ENCODE measurements around the gene USP31. TPM values are rescaled to one million over a fixed set of nuclear protein-coding genes. Genes with fewer than 3 reads are reported as not detected.

Gene USP31
- total and polyA plus RNA-seq, 2 donors (not counting 1 experiment from before 2014, with no cell fraction given) = 1.6 to 6.7 TPM

GRCh38 chr16:23025692-23026307 is 123.5 kb downstream of the USP31 start:
- Histone ChIP-seq H3K36me3 (replicated peaks in 1 of 2; ENCODE audit: control extremely low read depth in 1 of 2, control insufficient read depth in 1 of 2, extremely low read depth in 1 of 2, insufficient read depth in 2 of 2, low read length in 1 of 2) (no peaks in the 10 kb centered on the region), H2AFZ (ENCODE audit: insufficient read depth, low read depth, low read length, poor library complexity, severe bottlenecking) (no peak overlapping the region), H3K27me3 (replicated peaks in 1 of 4; ENCODE audit: control extremely low read depth in 1 of 4, control insufficient read depth in 3 of 4, insufficient read depth in 4 of 4, low read length in 3 of 4) (peaks cover 0 to 9% (median 1%) of the 10 kb centered on the region in 4 experiments), H3K9ac (ENCODE audit: low read length) (no peak overlapping the region), H3K4me3 (ENCODE audit: control extremely low read depth in 1 of 5, extremely low read depth in 1 of 5, insufficient read depth in 1 of 5, low read depth in 2 of 5, low read length in 4 of 5) (no peak overlapping the region), H3K27ac (ENCODE audit: low read length in 2 of 2) (no peak overlapping the region), H3K9me3 (ENCODE audit: control extremely low read depth in 1 of 3, control insufficient read depth in 2 of 3, insufficient read depth in 1 of 3, low read length in 2 of 3) (no peaks in the 10 kb centered on the region), H3K4me1 (ENCODE audit: control insufficient read depth in 2 of 2, insufficient read depth in 2 of 2, low read length in 2 of 2) (no peaks in the 10 kb centered on the region), H4K20me1 (ENCODE audit: control insufficient read depth, insufficient read depth, low read length, poor library complexity, severe bottlenecking) (no peaks in the 10 kb centered on the region), H3K4me2 (replicated peaks; ENCODE audit: low read depth, low read length, poor library complexity, severe bottlenecking) (no peak overlapping the region), H3K79me2 (ENCODE audit: control insufficient read depth, insufficient read depth, low read length) (no peaks in the 10 kb centered on the region)
- Mint-ChIP-seq H3K4me1 (no peaks in the 10 kb centered on the region), H3K27ac (no peak overlapping the region), H3K9me3 (ENCODE audit: insufficient read depth) (no peaks in the 10 kb centered on the region), H3K27me3 (peaks cover 29% of the 10 kb centered on the region), H3K4me3 (no peak overlapping the region)
- ChIA-PET CTCF (interaction anchor here (1.0 to 1.5 kb wide), 2 partner anchors 10 to 12 kb away, joined by 3 read pairs; no protein-coding TSS in a partner anchor), POLR2A (no interaction called here)
- TF ChIP-seq CTCF (IDR thresholded peaks at IDR 0.05) = no peak
- 100% methylated on average over 1 of the region's 4 CpGs for WGBS (ENCODE audit: insufficient coverage)
- intact Hi-C loops (cut with micrococcal nuclease) = no loop called here
- no peak for DNase-seq
- ATAC-seq (ENCODE audit: low read depth) = no peak

GRCh38 chr16:23024044-23024443 is 125.2 kb downstream of the USP31 start:
- ATAC-seq (ENCODE audit: low read depth) (no peak), DNase-seq (no peak)
- Histone ChIP-seq H2AFZ (ENCODE audit: insufficient read depth, low read depth, low read length, poor library complexity, severe bottlenecking) (no peak overlapping the region), H4K20me1 (ENCODE audit: control insufficient read depth, insufficient read depth, low read length, poor library complexity, severe bottlenecking) (no peaks in the 10 kb centered on the region), H3K9ac (ENCODE audit: low read length) (no peak overlapping the region), H3K27ac (ENCODE audit: low read length in 2 of 2) (no peak overlapping the region), H3K4me2 (replicated peaks; ENCODE audit: low read depth, low read length, poor library complexity, severe bottlenecking) (no peak overlapping the region), H3K9me3 (ENCODE audit: control extremely low read depth in 1 of 3, control insufficient read depth in 2 of 3, insufficient read depth in 1 of 3, low read length in 2 of 3) (peaks cover 0 to 7% (median 0%) of the 10 kb centered on the region in 3 donors), H3K4me1 (ENCODE audit: control insufficient read depth in 2 of 2, insufficient read depth in 2 of 2, low read length in 2 of 2) (no peaks in the 10 kb centered on the region), H3K4me3 (ENCODE audit: control extremely low read depth in 1 of 5, extremely low read depth in 1 of 5, insufficient read depth in 1 of 5, low read depth in 2 of 5, low read length in 4 of 5) (no peak overlapping the region), H3K27me3 (replicated peaks in 1 of 4; ENCODE audit: control extremely low read depth in 1 of 4, control insufficient read depth in 3 of 4, insufficient read depth in 4 of 4, low read length in 3 of 4) (peaks cover 0 to 7% (median under 1%) of the 10 kb centered on the region in 4 experiments), H3K79me2 (ENCODE audit: control insufficient read depth, insufficient read depth, low read length) (no peaks in the 10 kb centered on the region), H3K36me3 (replicated peaks in 1 of 2; ENCODE audit: control extremely low read depth in 1 of 2, control insufficient read depth in 1 of 2, extremely low read depth in 1 of 2, insufficient read depth in 2 of 2, low read length in 1 of 2) (no peaks in the 10 kb centered on the region)
- H3K4me1 Mint-ChIP-seq = no peaks in the 10 kb centered on the region
- intact Hi-C loops (cut with micrococcal nuclease) = no loop called here
- TF ChIP-seq EZH2 (IDR thresholded peaks at IDR 0.05; ENCODE audit: borderline replicate concordance, insufficient read depth, low read depth, low read length, poor library complexity, severe bottlenecking) (no peak), CTCF (IDR thresholded peaks at IDR 0.05) (no peak)
- H3K27me3 Mint-ChIP-seq = peaks cover 21% of the 10 kb centered on the region
- no peak overlapping the region for H3K4me3 Mint-ChIP-seq
- no peaks in the 10 kb centered on the region for H3K9me3 Mint-ChIP-seq (ENCODE audit: insufficient read depth)
- CTCF ChIA-PET = no interaction called here
- WGBS (ENCODE audit: insufficient coverage) = 100% methylated on average over 1 of the region's 4 CpGs
- H3K27ac Mint-ChIP-seq = no peak overlapping the region
- POLR2A ChIA-PET = no interaction called here

Data from B cell (primary cell).